GM23248 (cell line): ENCODE results near the gene CDYL. TPM values are rescaled to one million over a fixed set of nuclear protein-coding genes. Genes with fewer than 3 reads are reported as not detected.

Experiments used
- DNase-seq: peaks from one replicate; pipeline ENCODE4 v3.0.0-alpha.2; 2015
- H2AFZ ChIP-seq: fragments of 200-600 bp; sonication (generic); 2 replicates; pipeline ENCODE4 v1.6.1; 2016; ENCODE audit warnings: antibody characterized with exemption
- H3F3A ChIP-seq: fragments of 200-600 bp; sonication (generic); 2 replicates; pipeline ENCODE4 v1.6.1; 2016; ENCODE audit warnings: mild to moderate bottlenecking, antibody characterized with exemption, mixed run types; ENCODE audit not compliant: insufficient read depth
- H3K27ac ChIP-seq: fragments of 200-600 bp; sonication (generic); 2 replicates; pipeline ENCODE4 v1.5.1; 2016; ENCODE audit warnings: mild to moderate bottlenecking
- H3K27me3 ChIP-seq: fragments of 200-600 bp; sonication (generic); replicated peaks from 2 replicates; pipeline ENCODE4 v1.6.1; 2016; ENCODE audit warnings: mild to moderate bottlenecking; ENCODE audit not compliant: insufficient read depth
- H3K36me3 ChIP-seq: fragments of 200-600 bp; sonication (generic); 2 replicates; pipeline ENCODE4 v1.6.1; 2016; ENCODE audit warnings: low read depth, mild to moderate bottlenecking
- H3K4me1 ChIP-seq: fragments of 200-600 bp; sonication (generic); 2 replicates; pipeline ENCODE4 v1.6.1; 2016; ENCODE audit warnings: mild to moderate bottlenecking; ENCODE audit not compliant: insufficient read depth
- H3K4me2 ChIP-seq: fragments of 200-600 bp; sonication (generic); one replicate; pipeline ENCODE4 v1.6.1; 2016; ENCODE audit warnings: mild to moderate bottlenecking; ENCODE audit not compliant: unreplicated experiment
- H3K4me3 ChIP-seq: fragments of 200-600 bp; sonication (generic); 2 replicates; pipeline ENCODE4 v1.5.1; 2016; ENCODE audit warnings: mild to moderate bottlenecking
- H3K79me2 ChIP-seq: fragments of 200-600 bp; sonication (generic); 2 replicates; pipeline ENCODE4 v1.6.1; 2016; ENCODE audit warnings: mild to moderate bottlenecking; ENCODE audit not compliant: insufficient read depth
- H3K9ac ChIP-seq: fragments of 200-600 bp; sonication (generic); 2 replicates; pipeline ENCODE4 v1.6.1; 2016; ENCODE audit warnings: mild to moderate bottlenecking
- H3K9me2 ChIP-seq: fragments of 200-600 bp; sonication (generic); 2 replicates; pipeline ENCODE4 v1.6.1; 2016; ENCODE audit warnings: mixed run types, mild to moderate bottlenecking, moderate library complexity; ENCODE audit not compliant: insufficient read depth
- H3K9me3 ChIP-seq: fragments of 200-600 bp; sonication (generic); one replicate; pipeline ENCODE4 v1.6.1; 2017; ENCODE audit warnings: low read depth
- H4K20me1 ChIP-seq: fragments of 200-600 bp; sonication (generic); 2 replicates; pipeline ENCODE4 v1.6.0; 2016; ENCODE audit not compliant: insufficient read depth
- EZH2 ChIP-seq: fragments of 200-600 bp; sonication (generic); IDR thresholded peaks from 2 replicates; pipeline ENCODE4 v1.6.1; 2018; ENCODE audit warnings: antibody characterized with exemption, mild to moderate bottlenecking; ENCODE audit not compliant: insufficient read depth, poor library complexity, severe bottlenecking
- EZH2phosphoT487 ChIP-seq: fragments of 200-600 bp; sonication (generic); IDR thresholded peaks from 2 replicates; pipeline ENCODE4 v1.6.1; 2018; ENCODE audit warnings: antibody characterized with exemption, moderate library complexity, mild to moderate bottlenecking, low read depth; ENCODE audit not compliant: insufficient read depth
- WGBS, 2 experiments: methylation state at CpG; one replicate each; pipeline ENCODE4 v1.1.6; 2015 to 2017; ENCODE audit warnings: low lambda C conversion rate in 2 of 2, low coverage in 1 of 2; ENCODE audit errors: missing lambda C conversion rate in 2 of 2; 5-methylcytosine and 5-hydroxymethylcytosine counted together
- in situ Hi-C: fragments of 300-500 bp; cut with MboI; formaldehyde crosslinking; loops from 2 replicates; pipeline ENCODE4 v1.15.0; 2020
- polyA plus RNA-seq: library from polyadenylated mRNA; unstranded; fragments of >200 nt; fragmentation: Nextera tagmentation; extraction: Ambion mirVana; gene quantifications from 2 replicates; pipeline ENCODE4 v1.2.1, GENCODE V29; 2016
- total RNA-seq: library from RNA; depleted of rRNA; stranded (reverse); fragments of >200 nt; shearing (Covaris generic); gene quantifications from 2 replicates; pipeline ENCODE4 v1.2.3, GENCODE V29; 2014

CDYL gene
- total and polyA plus RNA-seq, 2 experiments from 2014 or later: 7.9 to 27.9 TPM

DNA sequence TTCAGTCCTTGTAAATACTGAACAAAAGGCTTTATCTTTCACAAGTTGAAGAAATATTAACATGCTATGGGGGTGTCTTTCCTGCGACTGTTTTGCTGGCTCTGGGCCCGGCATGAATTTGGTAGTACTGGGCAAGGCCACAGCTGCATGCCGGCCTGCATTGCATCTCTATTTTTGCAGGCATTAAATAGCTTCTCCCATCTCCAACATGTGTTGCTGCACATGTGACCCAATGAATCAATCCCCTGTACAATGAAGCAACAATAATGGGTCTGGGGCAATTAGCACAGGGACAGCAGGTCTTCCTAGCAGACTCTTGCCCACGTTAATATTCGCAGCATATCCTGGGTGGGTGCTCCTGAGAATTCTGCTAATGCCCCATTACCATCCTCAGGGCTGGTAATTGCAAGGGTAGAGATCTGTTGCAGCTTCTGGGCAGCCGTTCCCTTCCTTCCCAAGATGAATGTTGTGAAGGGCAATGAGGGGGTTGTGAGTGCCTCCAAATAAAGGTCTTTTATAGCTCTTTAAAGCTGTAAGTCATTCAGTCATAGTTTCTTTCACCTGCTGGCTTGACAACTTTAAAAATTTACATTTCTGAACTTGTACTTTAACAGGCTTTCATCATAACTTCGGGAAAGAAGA is 24.3 kb upstream of the CDYL start:
- no peak for TF ChIP-seq EZH2phosphoT487
- no peak for TF ChIP-seq EZH2
- WGBS, 2 experiments: 49 to 54% methylated on average over 7 of the region's 7 CpGs
- Histone ChIP-seq H3K4me1 (no peaks in the 10 kb centered on the region), H4K20me1 (no peaks in the 10 kb centered on the region), H3K9me2 (no peaks in the 10 kb centered on the region), H2AFZ (no peak overlapping the region), H3K79me2 (no peaks in the 10 kb centered on the region), H3K9me3 (no peaks in the 10 kb centered on the region), H3K27me3 (no peaks in the 10 kb centered on the region), H3K27ac (no peak overlapping the region), H3F3A (peaks cover 6% of the 10 kb centered on the region; the same call in 1 of the 2 replicates), H3K9ac (no peak overlapping the region), H3K36me3 (no peaks in the 10 kb centered on the region), H3K4me3 (no peak overlapping the region), H3K4me2 (no peak overlapping the region)
- no peak for DNase-seq
- in situ Hi-C loops: no loop called here

DNA sequence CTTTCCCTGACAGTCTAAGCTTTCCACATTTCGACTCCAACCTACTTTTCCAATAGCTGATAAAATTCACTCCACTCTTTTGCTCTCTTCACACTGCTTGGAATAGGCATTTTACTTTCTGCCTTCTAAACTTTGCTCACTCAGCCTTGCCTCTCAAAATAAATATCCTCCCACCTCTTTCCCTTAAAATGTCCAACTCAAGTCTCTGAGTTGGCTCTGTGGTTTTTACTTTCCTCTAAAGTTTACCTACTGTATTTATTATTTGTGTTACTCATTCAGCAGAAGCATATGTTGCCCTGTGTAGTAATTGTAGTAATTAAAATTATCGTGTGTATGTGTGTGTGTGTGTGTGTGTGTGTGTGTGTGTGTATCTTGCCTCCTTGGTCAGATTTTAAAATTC is 20.0 kb upstream of the CDYL start:
- in situ Hi-C loops: no loop called here
- Histone ChIP-seq H3K27me3 (no peaks in the 10 kb centered on the region), H3K4me1 (no peaks in the 10 kb centered on the region), H2AFZ (no peak overlapping the region), H3K9me2 (no peaks in the 10 kb centered on the region), H3K4me3 (no peak overlapping the region), H3K4me2 (no peak overlapping the region), H3F3A (peaks cover 6% of the 10 kb centered on the region; the same call in 1 of the 2 replicates), H3K36me3 (no peaks in the 10 kb centered on the region), H4K20me1 (no peaks in the 10 kb centered on the region), H3K9me3 (no peaks in the 10 kb centered on the region), H3K27ac (no peak overlapping the region), H3K9ac (no peak overlapping the region), H3K79me2 (no peaks in the 10 kb centered on the region)
- DNase-seq: peak; percentile 36
- WGBS, 2 experiments: 59 to 65% methylated on average over 2 of the region's 2 CpGs
- TF ChIP-seq EZH2phosphoT487 (no peak), EZH2 (no peak)

GRCh38 chr6:4759997-4760396 is 16.2 kb upstream of the CDYL start:
- Histone ChIP-seq H3K9me3 (no peaks in the 10 kb centered on the region), H3K27me3 (no peaks in the 10 kb centered on the region), H3K4me1 (no peaks in the 10 kb centered on the region), H3K9ac (no peak overlapping the region), H3K4me3 (no peak overlapping the region), H4K20me1 (no peaks in the 10 kb centered on the region), H3K4me2 (no peak overlapping the region), H3K9me2 (no peaks in the 10 kb centered on the region), H2AFZ (no peak overlapping the region), H3K79me2 (no peaks in the 10 kb centered on the region), H3K36me3 (no peaks in the 10 kb centered on the region), H3K27ac (no peak overlapping the region), H3F3A (peaks cover 6% of the 10 kb centered on the region; the same call in 1 of the 2 replicates)
- 61 to 63% methylated on average over 1 of the region's 1 CpG for WGBS, 2 experiments
- in situ Hi-C loops: no loop called here
- no peak for DNase-seq
- TF ChIP-seq EZH2: no peak
- no peak for TF ChIP-seq EZH2phosphoT487

GRCh38 chr6:4760773-4761172 is 15.4 kb upstream of the CDYL start:
- DNase-seq: no peak
- in situ Hi-C loops: no loop called here
- 66 to 79% methylated on average over 3 of the region's 3 CpGs for WGBS, 2 experiments
- Histone ChIP-seq H3K27me3 (no peaks in the 10 kb centered on the region), H4K20me1 (no peaks in the 10 kb centered on the region), H2AFZ (no peak overlapping the region), H3K4me2 (no peak overlapping the region), H3K4me1 (no peaks in the 10 kb centered on the region), H3K9ac (no peak overlapping the region), H3K36me3 (no peaks in the 10 kb centered on the region), H3K4me3 (no peak overlapping the region), H3K9me2 (no peaks in the 10 kb centered on the region), H3K9me3 (no peaks in the 10 kb centered on the region), H3K27ac (no peak overlapping the region), H3F3A (peaks cover 6% of the 10 kb centered on the region; the same call in 1 of the 2 replicates), H3K79me2 (no peaks in the 10 kb centered on the region)
- TF ChIP-seq EZH2: no peak

- H3K27ac ChIP-seq: no peak overlapping the region
- H3K4me1 ChIP-seq: no peaks in the 10 kb centered on the region
- H3K4me3 ChIP-seq: no peak overlapping the region
- H4K20me1 ChIP-seq: no peaks in the 10 kb centered on the region
- no peaks in the 10 kb centered on the region for H3K27me3 ChIP-seq
- no peak for TF ChIP-seq EZH2phosphoT487
- TF ChIP-seq EZH2: no peak
- H3K9ac ChIP-seq: no peak overlapping the region
- no peak for DNase-seq
- no peak overlapping the region for H3K4me2 ChIP-seq
- H3F3A ChIP-seq: no peaks in the 10 kb centered on the region
- H2AFZ ChIP-seq: no peak overlapping the region
- H3K79me2 ChIP-seq: no peaks in the 10 kb centered on the region
- in situ Hi-C loops: no loop called here
- H3K9me3 ChIP-seq: no peaks in the 10 kb centered on the region
- H3K9me2 ChIP-seq: no peaks in the 10 kb centered on the region
- no peaks in the 10 kb centered on the region for H3K36me3 ChIP-seq
Measured at GRCh38 chr6:4762294-4762693, 13.9 kb upstream of the CDYL start.
